ENCODE measurements around the gene ERN1.

The ERN1 gene

DNA sequence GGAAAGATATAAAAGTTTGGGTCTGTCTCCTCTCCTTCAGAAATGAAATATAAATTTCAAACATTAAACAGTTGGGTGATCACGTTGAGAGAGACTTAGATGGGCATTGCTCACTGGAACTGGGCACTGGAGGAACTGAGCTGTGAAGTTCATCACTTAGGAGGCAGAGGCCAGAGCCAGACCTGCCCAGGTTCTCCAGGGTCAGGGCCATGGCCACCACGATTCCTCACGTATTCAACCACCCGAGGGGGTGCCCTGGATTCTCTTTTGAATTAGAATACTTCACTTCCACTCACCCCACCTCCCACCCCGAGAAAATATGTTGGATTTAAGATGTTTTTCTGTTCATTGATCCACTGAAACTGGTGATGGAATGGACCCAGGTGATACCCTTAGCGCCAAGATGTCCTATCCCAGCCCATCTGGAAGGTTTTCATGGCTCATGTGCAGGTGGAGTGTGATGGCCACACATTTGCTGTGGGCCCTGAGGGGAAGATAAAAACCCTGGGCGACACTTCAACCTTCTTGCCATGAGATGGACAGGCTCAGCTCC, 125.7 kb downstream of the ERN1 start:
- Histone ChIP-seq H3K4me1 (ENCODE audit: insufficient read depth, low read length, poor library complexity, severe bottlenecking) (peaks cover 26% of the 10 kb centered on the region), H3K27me3 (ENCODE audit: insufficient read depth, low read length, poor library complexity, severe bottlenecking) (no peaks in the 10 kb centered on the region), H3K79me2 (ENCODE audit: insufficient read depth, low read length) (peaks cover 30% of the 10 kb centered on the region), H3K36me3 (ENCODE audit: insufficient read depth, low read length) (peaks cover 37% of the 10 kb centered on the region; the same call in 1 of the 2 replicates), H4K20me1 (ENCODE audit: insufficient read depth, low read length, poor library complexity, severe bottlenecking) (peaks cover 4% of the 10 kb centered on the region), H2AFZ (ENCODE audit: low read length) (no peak overlapping the region), H3K4me2 (ENCODE audit: low read depth, low read length, poor library complexity, severe bottlenecking) (no peak overlapping the region), H3K4me3 (ENCODE audit: low read length, poor library complexity, severe bottlenecking) (no peak overlapping the region), H3K9ac (ENCODE audit: low read depth, low read length, poor library complexity, severe bottlenecking) (no peak overlapping the region), H3K9me2 (replicated peaks; ENCODE audit: low read depth, low read length) (no peaks in the 10 kb centered on the region), H3K9me3 (ENCODE audit: insufficient read depth, low read depth, low read length) (no peaks in the 10 kb centered on the region), H3F3A (ENCODE audit: low read depth) (no peaks in the 10 kb centered on the region)
- TF ChIP-seq CTCF (conservative IDR thresholded peaks at IDR 0.05; ENCODE audit: low read length) (no peak), EZH2phosphoT487 (IDR thresholded peaks at IDR 0.05; ENCODE audit: borderline replicate concordance) (no peak)

DNA sequence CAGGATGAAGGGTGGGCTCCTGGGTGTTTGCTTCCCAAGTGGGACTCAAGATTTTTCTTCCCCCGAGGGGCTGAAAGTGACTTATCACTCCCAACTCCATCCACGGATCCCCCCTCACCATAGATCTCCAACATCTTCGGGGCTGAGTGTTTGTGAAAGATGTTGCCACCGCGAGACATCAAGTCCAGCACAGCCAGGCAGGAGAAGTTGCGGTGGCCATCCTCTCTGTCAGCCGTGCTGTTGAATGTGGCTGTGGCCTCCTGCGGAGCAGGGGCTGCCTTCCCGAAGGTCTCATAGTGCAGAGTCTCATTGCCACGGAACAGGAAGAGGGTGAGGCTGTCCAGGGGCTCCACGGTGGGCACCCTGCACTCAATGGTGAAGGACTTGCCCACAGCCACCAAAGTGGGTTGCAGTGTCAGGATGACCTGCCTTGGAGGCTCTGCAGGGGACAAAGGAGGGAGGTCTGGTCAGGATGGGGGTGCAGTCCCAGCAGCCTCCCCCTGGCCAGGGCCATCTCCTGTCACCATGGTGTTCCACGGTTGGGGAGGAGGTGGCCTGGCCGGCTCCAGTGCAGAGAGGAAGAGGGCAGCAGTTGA, 126.3 kb downstream of the ERN1 start:
- Histone ChIP-seq H3F3A (ENCODE audit: low read depth) (no peaks in the 10 kb centered on the region), H3K9me3 (ENCODE audit: insufficient read depth, low read depth, low read length) (no peaks in the 10 kb centered on the region), H3K79me2 (ENCODE audit: insufficient read depth, low read length) (peaks cover 23% of the 10 kb centered on the region), H3K9ac (ENCODE audit: low read depth, low read length, poor library complexity, severe bottlenecking) (no peak overlapping the region), H4K20me1 (ENCODE audit: insufficient read depth, low read length, poor library complexity, severe bottlenecking) (peaks cover 4% of the 10 kb centered on the region), H3K9me2 (replicated peaks; ENCODE audit: low read depth, low read length) (no peaks in the 10 kb centered on the region), H3K4me1 (ENCODE audit: insufficient read depth, low read length, poor library complexity, severe bottlenecking) (peaks cover 19% of the 10 kb centered on the region), H3K4me2 (ENCODE audit: low read depth, low read length, poor library complexity, severe bottlenecking) (no peak overlapping the region), H3K4me3 (ENCODE audit: low read length, poor library complexity, severe bottlenecking) (no peak overlapping the region), H3K36me3 (ENCODE audit: insufficient read depth, low read length) (peaks cover 37% of the 10 kb centered on the region; the same call in 1 of the 2 replicates), H2AFZ (ENCODE audit: low read length) (no peak overlapping the region), H3K27me3 (ENCODE audit: insufficient read depth, low read length, poor library complexity, severe bottlenecking) (no peaks in the 10 kb centered on the region)
- no peak for TF ChIP-seq EZH2phosphoT487 (IDR thresholded peaks at IDR 0.05; ENCODE audit: borderline replicate concordance)
- no peak for TF ChIP-seq CTCF (conservative IDR thresholded peaks at IDR 0.05; ENCODE audit: low read length)

- peaks cover 4% of the 10 kb centered on the region for H4K20me1 ChIP-seq (ENCODE audit: insufficient read depth, low read length, poor library complexity, severe bottlenecking)
- H3K4me3 ChIP-seq (ENCODE audit: low read length, poor library complexity, severe bottlenecking), result no peak overlapping the region
- TF ChIP-seq EZH2phosphoT487 (IDR thresholded peaks at IDR 0.05; ENCODE audit: borderline replicate concordance) (no peak), CTCF (conservative IDR thresholded peaks at IDR 0.05; ENCODE audit: low read length) (no peak)
- H3K9ac ChIP-seq (ENCODE audit: low read depth, low read length, poor library complexity, severe bottlenecking), result no peak overlapping the region
- H3K9me3 ChIP-seq (ENCODE audit: insufficient read depth, low read depth, low read length), result no peaks in the 10 kb centered on the region
- H3K4me1 ChIP-seq (ENCODE audit: insufficient read depth, low read length, poor library complexity, severe bottlenecking), result peaks cover 17% of the 10 kb centered on the region
- H3F3A ChIP-seq (ENCODE audit: low read depth), result no peaks in the 10 kb centered on the region
- H2AFZ ChIP-seq (ENCODE audit: low read length), result no peak overlapping the region
- H3K4me2 ChIP-seq (ENCODE audit: low read depth, low read length, poor library complexity, severe bottlenecking), result no peak overlapping the region
- peaks cover 37% of the 10 kb centered on the region; the same call in 1 of the 2 replicates for H3K36me3 ChIP-seq (ENCODE audit: insufficient read depth, low read length)
- H3K79me2 ChIP-seq (ENCODE audit: insufficient read depth, low read length), result peaks cover 16% of the 10 kb centered on the region
- no peaks in the 10 kb centered on the region for H3K27me3 ChIP-seq (ENCODE audit: insufficient read depth, low read length, poor library complexity, severe bottlenecking)
- H3K9me2 ChIP-seq (replicated peaks; ENCODE audit: low read depth, low read length), result no peaks in the 10 kb centered on the region
Observed at GRCh38 chr17:64002658-64003525, 127.1 kb downstream of the ERN1 start.
